Posterior vena cava (tissue), 2 donors: ENCODE results near the gene MMS19. TPM values are rescaled to one million over a fixed set of nuclear protein-coding genes. Genes with fewer than 3 reads are reported as not detected.
"Not testable (repeated sequence)": the region's sequence is repeated elsewhere in the genome, so short reads cannot be mapped to it uniquely, and the experiment has no call there.

Experiments used
- DNase-seq: peaks from one replicate; pipeline ENCODE4 v3.0.0-alpha.2; 2020; ENCODE audit warnings: low spot score
- intact Hi-C, 2 donors: fragments of 100-400 bp; cut with DNase I; formaldehyde crosslinking; loops; one replicate each; pipeline versions ENCODE4 v1.14.1 to v1.14.2; 2022 to 2023
- total RNA-seq, 2 donors: library from RNA; stranded (reverse); fragmentation: NEBNext Ultra II Directional; extraction: Animal tissue kit (Norgen Biotek cat#: 25700); gene quantifications; one replicate each; pipeline ENCODE4 v1.2.1, GENCODE V29; 2021
- donor health status: DM: yes; HTN: yes; CAD: no.
- donor health status: DM: yes; HTN: yes; CAD: no.

The MMS19 gene
- total RNA-seq, 2 donors from 2014 or later: 29.5 to 32.1 TPM

GRCh38 chr10:97475936-97476594, 22.2 kb downstream of the MMS19 start:
- DNase-seq: no peak
- intact Hi-C loops: no loop called here

- no peak for DNase-seq
- intact Hi-C loops: no loop called here
Observed at GRCh38 chr10:97474918-97475317, 23.3 kb downstream of the MMS19 start.

GRCh38 chr10:97468781-97469180, 29.4 kb downstream of the MMS19 start:
- not testable (repeated sequence) for DNase-seq
- intact Hi-C loops: loop anchor here (10.0 kb wide), 2 partner anchors 76 to 86 kb away; no protein-coding TSS in a partner anchor

- no peak for DNase-seq
- intact Hi-C loops: loop anchor here (10.0 kb wide), 2 partner anchors 77 to 87 kb away; no protein-coding TSS in a partner anchor
Observed at GRCh38 chr10:97468162-97468561, 30.1 kb downstream of the MMS19 start.

GRCh38 chr10:97466755-97467154, 31.5 kb downstream of the MMS19 start:
- DNase-seq: no peak
- intact Hi-C loops: loop anchor here (10.0 kb wide), 2 partner anchors 78 to 88 kb away; no protein-coding TSS in a partner anchor

GRCh38 chr10:97465982-97466381, 32.2 kb downstream of the MMS19 start:
- intact Hi-C loops: loop anchor here (10.0 kb wide), 2 partner anchors 79 to 89 kb away; no protein-coding TSS in a partner anchor
- no peak for DNase-seq

- intact Hi-C loops: loop anchor here (10.0 kb wide), 2 partner anchors 81 to 91 kb away; no protein-coding TSS in a partner anchor
- no peak for DNase-seq
Observed at GRCh38 chr10:97464226-97464625, 34.0 kb downstream of the MMS19 start.

- intact Hi-C loops: loop anchor here (10.0 kb wide), 2 partner anchors 81 to 91 kb away; no protein-coding TSS in a partner anchor
- DNase-seq: no peak
Observed at GRCh38 chr10:97463363-97464132, 34.7 kb downstream of the MMS19 start.

- no peak for DNase-seq
- intact Hi-C loops: loop anchor here (10.0 kb wide), 2 partner anchors 82 to 92 kb away; no protein-coding TSS in a partner anchor
Observed at GRCh38 chr10:97462309-97462708, 35.9 kb downstream of the MMS19 start.

GRCh38 chr10:97459933-97460332, 38.3 kb downstream of the MMS19 start:
- intact Hi-C loops: loop anchor here (10.0 kb wide), 2 partner anchors 85 to 95 kb away; no protein-coding TSS in a partner anchor
- no peak for DNase-seq

- no peak for DNase-seq
- intact Hi-C loops: no loop called here
Observed at GRCh38 chr10:97459111-97459510, 39.1 kb downstream of the MMS19 start.

- intact Hi-C loops: no loop called here
- DNase-seq: no peak
Observed at GRCh38 chr10:97456686-97457065, 41.5 kb downstream of the MMS19 start.

- no peak for DNase-seq
- intact Hi-C loops: no loop called here
Observed at GRCh38 chr10:97456034-97456685, 42.1 kb downstream of the MMS19 start.

GRCh38 chr10:97454330-97455036, 43.7 kb downstream of the MMS19 start:
- DNase-seq: no peak
- intact Hi-C loops: no loop called here

GRCh38 chr10:97452352-97452751, 45.9 kb downstream of the MMS19 start:
- no peak for DNase-seq

GRCh38 chr10:97451605-97452004, 46.6 kb downstream of the MMS19 start:
- no peak for DNase-seq
- intact Hi-C loops: no loop called here

More at GRCh38 chr10:97452352-97452751, 45.9 kb downstream of the MMS19 start:
- intact Hi-C loops: no loop called here

GRCh38 chr10:97450828-97451227, 47.4 kb downstream of the MMS19 start:
- DNase-seq: no peak
- intact Hi-C loops: no loop called here

- DNase-seq: peak; percentile 96
- intact Hi-C loops: no loop called here
Observed at GRCh38 chr10:97445722-97446639, 52.2 kb downstream of the MMS19 start, which contains the start of the genes EXOSC1 and ZDHHC16. Gene EXOSC1 (minus strand): TSS chr10:97446006. CDS start chr10:97445985, 21 bp downstream. Gene ZDHHC16 (plus strand): TSS chr10:97446175. CDS start chr10:97451676, 5,501 bp downstream.
